Measurements from ENCODE around the gene CSH2. TPM values are rescaled to one million over a fixed set of nuclear protein-coding genes. Genes with fewer than 3 reads are reported as not detected.
A peak's percentile ranks its signal among the peaks of the same experiment; 100 is the strongest.
"Not testable (repeated sequence)": the region's sequence is repeated elsewhere in the genome, so short reads cannot be mapped to it uniquely, and the experiment has no call there.

CSH2 gene
- total RNA-seq, 4 donors from 2014 or later = not detected

DNA sequence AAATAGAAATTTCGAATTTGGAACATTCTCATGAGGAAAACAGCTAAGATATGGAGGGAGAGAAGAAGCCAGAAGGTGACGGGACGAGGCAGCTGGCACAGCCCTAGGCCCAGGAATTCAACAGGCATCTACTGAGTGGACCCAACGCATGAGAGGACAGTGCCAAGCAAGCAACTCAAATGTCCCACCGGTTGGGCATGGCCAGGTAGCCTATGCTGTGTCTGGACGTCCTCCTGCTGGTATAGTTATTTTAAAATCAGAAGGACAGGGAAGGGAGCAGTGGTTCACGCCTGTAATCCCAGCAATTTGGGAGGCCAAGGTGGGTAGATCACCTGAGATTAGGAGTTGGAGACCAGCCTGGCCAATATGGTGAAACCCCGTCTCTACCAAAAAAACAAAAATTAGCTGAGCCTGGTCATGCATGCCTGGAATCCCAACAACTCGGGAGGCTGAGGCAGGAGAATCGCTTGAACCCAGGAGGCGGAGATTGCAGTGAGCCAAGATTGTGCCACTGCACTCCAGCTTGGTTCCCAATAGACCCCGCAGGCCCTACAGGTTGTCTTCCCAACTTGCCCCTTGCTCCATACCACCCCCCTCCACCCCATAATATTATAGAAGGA lies 43.2 kb upstream of the CSH2 start:
- intact Hi-C loops (cut with DNase I; ENCODE audit: low total_unique reads) = loop anchor here (10.0 kb wide), 1 partner anchor 218 kb away; the partner anchor contains the start of gene ERN1
- H3K9me3 ChIP-seq = no peaks in the 10 kb centered on the region
- no peaks in the 10 kb centered on the region for H3K36me3 ChIP-seq
- no peak for DNase-seq
- H3K4me3 ChIP-seq = no peak overlapping the region
- H3K4me1 ChIP-seq = no peaks in the 10 kb centered on the region
- TF ChIP-seq POLR2A (IDR thresholded peaks at IDR 0.05) = no peak
- TF ChIP-seq, protein P1, sequence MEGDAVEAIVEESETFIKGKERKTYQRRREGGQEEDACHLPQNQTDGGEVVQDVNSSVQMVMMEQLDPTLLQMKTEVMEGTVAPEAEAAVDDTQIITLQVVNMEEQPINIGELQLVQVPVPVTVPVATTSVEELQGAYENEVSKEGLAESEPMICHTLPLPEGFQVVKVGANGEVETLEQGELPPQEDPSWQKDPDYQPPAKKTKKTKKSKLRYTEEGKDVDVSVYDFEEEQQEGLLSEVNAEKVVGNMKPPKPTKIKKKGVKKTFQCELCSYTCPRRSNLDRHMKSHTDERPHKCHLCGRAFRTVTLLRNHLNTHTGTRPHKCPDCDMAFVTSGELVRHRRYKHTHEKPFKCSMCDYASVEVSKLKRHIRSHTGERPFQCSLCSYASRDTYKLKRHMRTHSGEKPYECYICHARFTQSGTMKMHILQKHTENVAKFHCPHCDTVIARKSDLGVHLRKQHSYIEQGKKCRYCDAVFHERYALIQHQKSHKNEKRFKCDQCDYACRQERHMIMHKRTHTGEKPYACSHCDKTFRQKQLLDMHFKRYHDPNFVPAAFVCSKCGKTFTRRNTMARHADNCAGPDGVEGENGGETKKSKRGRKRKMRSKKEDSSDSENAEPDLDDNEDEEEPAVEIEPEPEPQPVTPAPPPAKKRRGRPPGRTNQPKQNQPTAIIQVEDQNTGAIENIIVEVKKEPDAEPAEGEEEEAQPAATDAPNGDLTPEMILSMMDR (IDR thresholded peaks at IDR 0.05) = no peak
- no peaks in the 10 kb centered on the region for H3K27me3 ChIP-seq
- no peak overlapping the region for H3K27ac ChIP-seq

DNA sequence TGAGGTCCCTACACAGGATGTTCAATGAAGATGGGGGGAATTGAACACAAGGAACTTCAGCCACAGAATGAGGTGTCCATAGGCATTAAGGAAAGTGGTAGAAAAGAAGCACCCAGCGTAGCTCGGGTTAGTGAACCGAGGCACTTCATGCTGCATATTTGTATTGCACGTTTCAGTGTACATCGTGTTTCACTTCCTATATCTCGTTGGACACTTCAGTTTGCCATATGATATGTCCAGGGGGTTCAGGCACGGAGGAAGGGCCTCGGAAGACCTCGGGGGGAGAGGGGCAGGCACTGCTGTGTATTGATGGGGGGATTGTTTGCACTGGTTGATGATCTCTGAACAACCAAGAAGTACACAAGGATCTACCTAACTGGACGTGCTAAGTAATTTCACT lies 42.3 kb upstream of the CSH2 start:
- intact Hi-C loops (cut with DNase I; ENCODE audit: low total_unique reads) = loop anchor here (10.0 kb wide), 1 partner anchor 219 kb away; the partner anchor contains the start of gene ERN1
- not testable (repeated sequence) for H3K27ac ChIP-seq, DNase-seq

DNA sequence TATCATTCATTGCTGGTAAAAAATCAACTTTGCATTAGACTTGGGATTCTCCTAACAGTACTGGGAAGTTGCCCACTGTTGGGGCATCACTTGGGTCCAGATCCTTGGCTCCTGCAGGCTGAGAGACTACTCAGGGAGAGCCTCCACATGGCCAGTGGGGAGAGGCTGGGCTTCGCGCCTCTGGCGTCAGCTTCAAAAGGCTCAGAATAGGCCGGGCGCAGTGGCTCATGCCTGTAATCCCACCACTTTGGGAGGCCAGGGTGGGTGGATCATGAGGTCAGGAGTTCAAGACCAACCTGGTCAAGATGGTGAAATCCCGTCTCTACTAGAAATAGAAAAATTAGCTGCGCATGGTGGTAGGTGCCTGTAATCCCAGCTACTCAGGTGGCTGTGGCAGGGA lies 41.0 kb upstream of the CSH2 start:
- TF ChIP-seq POLR2A (IDR thresholded peaks at IDR 0.05) = no peak
- TF ChIP-seq, protein P1 (IDR thresholded peaks at IDR 0.05) = no peak
- Histone ChIP-seq H3K4me3 (no peak overlapping the region), H3K27me3 (no peaks in the 10 kb centered on the region), H3K36me3 (no peaks in the 10 kb centered on the region), H3K27ac (no peak overlapping the region), H3K9me3 (no peaks in the 10 kb centered on the region), H3K4me1 (no peaks in the 10 kb centered on the region)
- DNase-seq = no peak
- intact Hi-C loops (cut with DNase I; ENCODE audit: low total_unique reads) = loop anchor here (10.0 kb wide), 1 partner anchor 220 kb away; the partner anchor contains the start of gene ERN1

More for the DNA sequence above, 42.3 kb upstream of the CSH2 start:
- H3K27me3 ChIP-seq, H3K36me3 ChIP-seq, H3K9me3 ChIP-seq, H3K4me3 ChIP-seq, H3K4me1 ChIP-seq: not testable (repeated sequence)

DNA sequence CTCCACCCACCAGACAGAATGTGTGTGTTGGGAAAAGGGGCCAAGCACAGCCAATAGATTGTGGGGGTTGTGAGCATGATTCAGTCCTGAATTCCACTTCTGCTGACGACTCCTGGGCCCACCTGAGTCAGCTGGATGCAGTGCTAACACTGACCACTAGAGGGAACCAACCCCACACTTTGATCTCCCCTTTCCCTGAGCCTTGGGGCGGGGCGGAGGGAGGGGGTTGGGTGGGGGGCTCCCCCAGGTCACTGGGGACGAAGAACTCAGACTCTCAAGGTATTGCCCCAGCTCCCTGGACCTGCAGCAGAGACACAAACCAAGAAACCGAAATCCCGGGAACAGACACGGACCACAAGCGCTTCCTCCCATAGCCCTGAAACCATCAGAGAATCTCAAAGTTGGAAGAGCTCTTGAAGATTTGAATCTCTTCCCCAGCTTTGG lies 38.2 kb upstream of the CSH2 start:
- Histone ChIP-seq H3K27ac (no peak overlapping the region), H3K4me3 (no peak overlapping the region), H3K27me3 (no peaks in the 10 kb centered on the region), H3K36me3 (no peaks in the 10 kb centered on the region), H3K9me3 (no peaks in the 10 kb centered on the region), H3K4me1 (no peaks in the 10 kb centered on the region)
- no peak for TF ChIP-seq POLR2A (IDR thresholded peaks at IDR 0.05)
- TF ChIP-seq, protein P1 (IDR thresholded peaks at IDR 0.05) = peak; percentile 51 to 83 (median 64)
- intact Hi-C loops (cut with DNase I; ENCODE audit: low total_unique reads) = loop anchor here (10.0 kb wide), 1 partner anchor 223 kb away; the partner anchor contains the start of gene ERN1
- peak; percentile 31 to 40 for DNase-seq

DNA sequence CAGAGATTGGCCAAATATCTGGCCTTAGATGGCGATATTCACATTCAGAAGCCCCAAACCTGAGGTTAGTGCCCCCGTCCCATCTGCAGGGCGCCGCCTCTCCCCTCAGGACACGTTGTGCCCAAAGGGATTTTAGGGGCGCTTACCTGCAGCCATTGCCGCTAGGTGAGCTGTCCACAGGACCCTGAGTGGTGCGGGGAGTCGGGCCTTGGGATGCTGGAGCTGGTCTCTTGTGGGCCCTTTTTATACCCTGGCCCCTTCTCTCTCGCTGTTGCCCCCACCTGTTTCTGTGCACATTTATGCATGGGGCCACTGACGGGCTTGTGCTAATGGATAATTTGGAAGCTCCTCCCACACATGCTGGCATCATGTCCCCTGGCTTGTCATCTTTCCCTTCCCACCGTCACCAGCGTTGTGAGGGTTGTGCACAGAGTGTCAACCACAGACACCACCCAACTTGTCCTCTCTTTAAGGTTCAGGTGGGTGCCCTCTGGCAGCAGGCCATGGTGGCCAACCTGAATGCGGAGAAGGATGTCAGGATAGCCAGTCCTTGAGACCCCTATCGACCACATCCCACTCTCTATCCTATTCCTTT lies 37.7 kb upstream of the CSH2 start, which contains the start of gene CSHL1:
TSS of gene CSHL1 (minus strand) at position 218 of the 595 bp plus-strand sequence. CDS start at position 156, 62 bp downstream.
- Histone ChIP-seq H3K4me3 (no peak within 1 kb of the TSS), H3K36me3 (no peaks in the 10 kb centered on the region), H3K27me3 (no peaks in the 10 kb centered on the region), H3K4me1 (no peaks in the 10 kb centered on the region), H3K27ac (no peak within 1 kb of the TSS), H3K9me3 (no peaks in the 10 kb centered on the region)
- TF ChIP-seq, protein P1 (IDR thresholded peaks at IDR 0.05) = no peak
- TF ChIP-seq POLR2A (IDR thresholded peaks at IDR 0.05) = no peak
- no peak for DNase-seq
- intact Hi-C loops (cut with DNase I; ENCODE audit: low total_unique reads) = loop anchor here (10.0 kb wide), 1 partner anchor 224 kb away; the partner anchor contains the start of gene ERN1
